HG03097 (cell line): ENCODE measurements around the gene ZC3H7B.

Experiments
- ATAC-seq: cut with Tn5 transposase; IDR thresholded peaks from one replicate; pipeline ENCODE4 v1.9.1; 2021; ENCODE audit not compliant: unreplicated experiment, low FRiP score

The ZC3H7B gene

GRCh38 chr22:41350087-41350486 is 48.8 kb downstream of the ZC3H7B start:
- ATAC-seq = no peak

DNA sequence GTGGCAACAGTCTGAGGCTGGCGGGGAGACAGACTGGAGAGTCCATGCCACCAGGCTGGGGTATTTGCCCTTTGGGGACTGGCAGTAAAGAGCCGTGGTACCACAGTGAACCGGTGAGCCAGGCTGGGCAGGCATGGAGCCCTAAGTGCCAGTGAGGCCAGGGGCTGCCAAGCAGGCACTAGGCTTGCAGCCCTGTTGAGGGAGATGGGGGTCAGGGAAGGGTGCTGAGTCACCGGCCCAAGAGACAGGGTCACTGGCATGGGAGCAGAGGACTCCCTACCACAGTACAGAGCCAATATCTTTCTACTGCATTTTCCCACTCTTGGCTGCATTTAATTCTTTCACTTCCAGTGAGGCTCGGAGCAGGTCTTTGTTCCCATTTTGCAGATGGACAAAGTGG is 49.7 kb downstream of the ZC3H7B start:
- no peak for ATAC-seq

DNA sequence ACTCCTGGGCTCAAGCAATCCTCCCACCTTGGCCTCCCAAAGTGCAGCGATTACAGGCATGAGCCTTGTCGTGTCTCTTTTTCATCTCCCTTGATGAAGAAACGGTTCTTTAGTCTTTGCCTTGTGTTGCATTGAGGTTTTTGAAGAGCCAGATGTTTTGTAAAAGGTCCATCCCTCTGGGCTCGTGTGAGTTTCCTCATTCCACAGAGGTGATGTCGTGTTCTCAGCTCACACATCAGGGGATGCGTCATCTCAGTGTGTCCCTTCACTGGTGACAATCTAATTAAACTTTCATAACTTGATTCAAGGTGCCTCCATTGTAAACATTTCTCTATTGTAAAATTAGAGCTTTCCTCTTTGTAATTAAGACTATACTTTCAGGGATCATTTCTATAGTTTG is 50.7 kb downstream of the ZC3H7B start:
- ATAC-seq = no peak

DNA sequence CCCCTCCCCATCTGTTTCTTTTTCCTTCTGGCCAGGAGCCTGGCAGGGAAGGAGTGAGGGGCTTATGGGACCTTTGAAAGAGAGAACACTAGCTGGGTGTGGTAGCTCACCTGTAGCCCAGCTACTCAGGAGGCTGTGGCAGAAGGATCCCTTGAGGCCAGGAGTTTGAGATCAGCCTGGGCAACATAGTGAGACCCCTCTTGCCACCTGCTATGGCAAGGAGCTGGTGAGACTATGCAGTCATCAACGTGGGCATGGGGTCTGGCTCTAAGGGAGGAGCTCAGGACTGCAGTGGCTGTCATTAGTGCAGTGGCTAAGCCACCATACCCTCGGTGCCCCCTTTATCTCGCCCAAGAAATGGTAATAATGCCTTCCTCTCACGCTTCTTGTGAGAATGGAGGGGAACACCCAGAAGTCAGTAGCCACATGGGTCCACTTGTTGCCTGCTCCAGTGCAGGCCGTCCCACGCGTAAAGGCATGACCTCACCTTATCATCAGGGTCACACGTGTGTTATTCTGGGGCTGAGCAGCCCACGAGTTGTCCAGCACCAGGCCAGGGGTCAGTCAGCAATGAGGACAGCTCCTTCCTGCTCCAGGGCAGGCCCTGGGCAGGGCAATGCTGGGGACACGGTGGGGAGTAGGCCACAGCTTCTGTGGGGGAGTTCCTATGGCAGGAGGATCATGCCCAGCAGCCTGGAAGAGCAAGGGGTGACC is 52.7 kb downstream of the ZC3H7B start:
- ATAC-seq = no peak

GRCh38 chr22:41354979-41355378 is 53.7 kb downstream of the ZC3H7B start:
- no peak for ATAC-seq

- no peak for ATAC-seq
Observed at GRCh38 chr22:41355895-41356294, 54.6 kb downstream of the ZC3H7B start.

- no peak for ATAC-seq
Observed at GRCh38 chr22:41356430-41357028, 55.2 kb downstream of the ZC3H7B start.

- no peak for ATAC-seq
Observed at GRCh38 chr22:41357191-41357590, 55.9 kb downstream of the ZC3H7B start.

DNA sequence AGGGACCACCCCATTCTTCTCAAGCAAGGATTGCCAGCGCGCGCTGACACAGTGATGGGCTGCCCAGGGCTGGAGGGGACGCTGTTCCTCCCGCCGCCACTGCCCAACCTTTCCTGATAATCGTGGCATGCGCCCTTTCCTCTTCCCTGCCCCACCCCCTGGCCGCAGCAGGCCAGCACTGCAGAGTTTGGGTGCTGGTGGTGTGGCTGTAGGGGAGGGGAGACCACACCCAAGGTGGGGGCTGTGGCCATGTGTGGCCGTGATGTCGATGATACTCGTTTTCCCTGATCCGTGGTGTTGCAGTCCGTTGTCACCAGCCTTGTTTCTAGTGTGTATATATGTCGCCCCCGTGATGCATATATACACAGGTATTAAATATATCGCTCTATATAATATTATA is 57.6 kb downstream of the ZC3H7B start:
- no peak for ATAC-seq

GRCh38 chr22:41359376-41359775 is 58.1 kb downstream of the ZC3H7B start:
- no peak for ATAC-seq

DNA sequence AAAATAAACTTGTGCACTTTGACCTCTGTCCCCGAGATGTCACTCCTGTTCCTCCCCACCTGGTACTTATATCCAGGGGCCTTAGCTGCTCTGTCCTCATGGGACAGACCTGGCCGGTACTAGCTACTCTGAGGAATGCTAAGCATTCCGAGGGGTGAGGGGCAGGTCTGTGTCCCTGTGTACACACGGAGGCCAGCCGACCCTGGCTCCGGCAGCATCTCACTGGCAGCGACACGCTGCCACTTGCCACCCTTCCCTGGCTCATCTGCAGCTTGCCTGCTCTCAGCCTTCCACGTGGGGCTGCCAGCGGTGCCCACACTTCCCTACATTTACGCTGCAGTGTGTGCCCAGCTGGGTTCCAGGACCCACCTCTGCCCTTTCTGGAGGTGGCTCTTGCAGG is 58.8 kb downstream of the ZC3H7B start:
- ATAC-seq = no peak

- ATAC-seq = no peak
Observed at GRCh38 chr22:41361716-41362310, 60.5 kb downstream of the ZC3H7B start.

DNA sequence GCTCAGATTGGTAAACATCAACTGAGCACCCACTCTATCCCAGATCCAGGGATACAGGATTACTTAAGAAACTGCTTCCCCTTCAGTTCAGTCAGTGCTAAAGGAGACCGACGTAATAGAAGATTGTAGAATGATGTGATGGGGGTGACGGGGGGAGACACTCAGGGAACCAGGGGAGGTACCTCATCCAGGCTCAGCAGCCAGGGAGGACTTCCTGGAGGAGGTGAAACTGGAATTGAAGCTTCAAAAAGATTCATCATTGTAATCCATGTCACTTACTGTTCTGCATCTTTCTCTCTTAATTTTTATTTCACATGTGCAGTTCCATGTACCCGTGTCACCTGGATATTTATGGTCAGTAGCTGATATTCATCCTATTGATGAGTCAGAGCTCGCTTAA is 61.3 kb downstream of the ZC3H7B start:
- no peak for ATAC-seq

DNA sequence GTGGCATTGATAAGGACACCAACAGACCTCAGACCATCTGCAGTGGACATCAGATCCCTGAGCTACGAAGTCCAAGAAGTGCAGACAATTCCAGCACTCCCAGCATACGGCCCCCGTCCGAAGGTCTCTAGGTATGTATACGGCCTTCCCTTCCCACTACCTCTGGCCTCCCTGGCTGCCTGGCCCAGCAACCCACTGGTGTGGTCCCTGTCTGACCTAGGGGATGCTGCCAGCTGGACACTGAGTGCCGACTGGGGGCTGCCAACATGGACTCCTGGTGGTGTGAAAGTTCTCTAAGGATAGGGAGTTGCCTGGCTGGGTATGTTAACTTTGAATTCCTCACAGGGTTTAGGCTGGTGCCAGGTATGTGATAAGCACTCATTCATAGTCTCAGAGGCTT is 62.9 kb downstream of the ZC3H7B start:
- ATAC-seq = no peak

GRCh38 chr22:41364955-41365354 is 63.6 kb downstream of the ZC3H7B start:
- ATAC-seq = no peak

GRCh38 chr22:41365425-41365824 is 64.1 kb downstream of the ZC3H7B start:
- no peak for ATAC-seq

- ATAC-seq = no peak
Observed at GRCh38 chr22:41366323-41367029, 65.2 kb downstream of the ZC3H7B start.

GRCh38 chr22:41367039-41367679 is 65.8 kb downstream of the ZC3H7B start:
- no peak for ATAC-seq

- no peak for ATAC-seq
Observed at GRCh38 chr22:41367680-41368542, 66.6 kb downstream of the ZC3H7B start.
